GM10248 (cell line): ENCODE data around the gene COL8A1.

Experiments used
- CTCF ChIA-PET: fragments of 300-600 bp; sonication (Branson Sonifier 250); formaldehyde crosslinking; extraction: SDS; loops from one replicate; lab custom pipeline; 2021; ENCODE audit warnings: antibody characterized with exemption; lab: Yijun Ruan, JAX
- POLR2A ChIA-PET: fragments of 350-650 bp; sonication (Branson Sonifier 250); formaldehyde crosslinking; extraction: SDS; loops from one replicate; lab custom pipeline; 2020; ENCODE audit warnings: antibody characterized with exemption; lab: Yijun Ruan, JAX
- DNase-seq: peaks from one replicate; pipeline ENCODE4 v3.0.0; 2012; ENCODE audit errors: extremely low spot score
- TF ChIP-seq, protein P1 (sequence below): IDR thresholded peaks from 2 replicates; pipeline ENCODE4 v1.5.1; 2012; ENCODE audit warnings: mild to moderate bottlenecking, low read depth; ENCODE audit errors: extremely low read depth, missing control alignments, control extremely low read depth

Gene COL8A1

GRCh38 chr3:99663977-99664376, 25.6 kb downstream of the COL8A1 start:
- DNase-seq, result no peak
- CTCF ChIA-PET, result interaction anchor here (0.9 to 1.9 kb wide), 2 partner anchors 11 to 20 kb away, joined by 3 to 6 read pairs; no protein-coding TSS in a partner anchor
- TF ChIP-seq, protein P1, sequence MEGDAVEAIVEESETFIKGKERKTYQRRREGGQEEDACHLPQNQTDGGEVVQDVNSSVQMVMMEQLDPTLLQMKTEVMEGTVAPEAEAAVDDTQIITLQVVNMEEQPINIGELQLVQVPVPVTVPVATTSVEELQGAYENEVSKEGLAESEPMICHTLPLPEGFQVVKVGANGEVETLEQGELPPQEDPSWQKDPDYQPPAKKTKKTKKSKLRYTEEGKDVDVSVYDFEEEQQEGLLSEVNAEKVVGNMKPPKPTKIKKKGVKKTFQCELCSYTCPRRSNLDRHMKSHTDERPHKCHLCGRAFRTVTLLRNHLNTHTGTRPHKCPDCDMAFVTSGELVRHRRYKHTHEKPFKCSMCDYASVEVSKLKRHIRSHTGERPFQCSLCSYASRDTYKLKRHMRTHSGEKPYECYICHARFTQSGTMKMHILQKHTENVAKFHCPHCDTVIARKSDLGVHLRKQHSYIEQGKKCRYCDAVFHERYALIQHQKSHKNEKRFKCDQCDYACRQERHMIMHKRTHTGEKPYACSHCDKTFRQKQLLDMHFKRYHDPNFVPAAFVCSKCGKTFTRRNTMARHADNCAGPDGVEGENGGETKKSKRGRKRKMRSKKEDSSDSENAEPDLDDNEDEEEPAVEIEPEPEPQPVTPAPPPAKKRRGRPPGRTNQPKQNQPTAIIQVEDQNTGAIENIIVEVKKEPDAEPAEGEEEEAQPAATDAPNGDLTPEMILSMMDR, result no peak
- POLR2A ChIA-PET, result no interaction called here

DNA sequence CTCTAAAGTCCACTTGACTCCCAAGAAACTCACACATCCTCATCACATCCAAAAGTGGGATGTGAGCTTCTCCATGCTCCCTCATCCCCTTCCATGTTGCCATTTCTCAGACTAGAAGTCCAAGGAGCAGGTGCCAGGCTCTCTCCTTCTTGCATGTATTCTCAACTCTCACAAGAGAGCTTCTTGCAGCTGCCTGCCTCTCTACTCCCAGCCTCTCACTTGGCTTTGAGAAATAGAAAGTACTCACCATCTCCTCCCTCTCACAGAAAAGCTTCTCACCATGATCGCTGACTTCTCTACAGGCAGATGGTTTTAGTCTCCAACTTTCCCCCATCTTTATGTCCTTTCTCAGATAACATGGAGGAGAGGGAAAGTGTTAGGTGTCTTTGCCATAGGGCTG, 26.6 kb downstream of the COL8A1 start:
- no peak for DNase-seq
- TF ChIP-seq, protein P1, result no peak
- POLR2A ChIA-PET, result no interaction called here
- CTCF ChIA-PET, result interaction anchor here (0.8 to 1.9 kb wide), 7 partner anchors 9 to 41 kb away, joined by 3 to 6 read pairs (median 4); no protein-coding TSS in a partner anchor

GRCh38 chr3:99666201-99666600, 27.8 kb downstream of the COL8A1 start:
- POLR2A ChIA-PET, result no interaction called here
- TF ChIP-seq, protein P1, result no peak
- CTCF ChIA-PET, result interaction anchor here (1.1 kb wide), 1 partner anchor 22 kb away, joined by 3 read pairs; no protein-coding TSS in a partner anchor
- DNase-seq, result no peak

GRCh38 chr3:99668044-99668443, 29.6 kb downstream of the COL8A1 start:
- TF ChIP-seq, protein P1, result no peak
- no peak for DNase-seq
- CTCF ChIA-PET, result interaction anchor here (1.2 to 1.7 kb wide), 3 partner anchors 11 to 50 kb away, joined by 3 to 7 read pairs (median 6); no protein-coding TSS in a partner anchor
- POLR2A ChIA-PET, result no interaction called here

DNA sequence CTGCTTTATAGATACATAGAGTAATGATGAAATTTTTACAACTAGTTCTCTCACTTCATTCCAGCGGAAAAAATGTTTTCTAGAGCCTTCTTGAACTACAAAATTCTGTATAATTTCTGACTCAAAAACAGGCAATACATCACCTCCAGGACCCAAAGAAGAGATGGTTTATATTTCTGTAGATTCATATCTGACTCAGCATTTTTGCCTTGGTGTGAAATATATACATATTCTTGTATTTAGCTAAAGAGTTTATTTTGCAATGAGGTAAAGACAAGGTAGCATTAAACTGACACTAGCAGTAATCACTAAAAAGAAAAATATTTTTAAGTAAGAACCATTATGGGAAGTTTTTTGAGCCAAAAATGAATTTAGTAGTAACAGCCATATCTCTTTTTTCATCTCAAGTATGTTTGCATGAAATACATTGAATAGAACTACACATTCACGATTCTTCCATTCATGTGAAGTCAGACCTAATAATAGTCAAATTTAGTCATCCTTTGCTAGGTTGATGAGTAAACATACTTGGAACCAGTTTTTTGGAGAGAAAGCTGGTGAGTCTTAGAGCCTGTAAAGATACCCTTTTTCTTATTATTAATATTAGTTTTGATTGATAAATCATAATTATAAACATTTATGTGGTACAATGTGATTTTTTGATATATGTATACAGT, 31.6 kb downstream of the COL8A1 start:
- TF ChIP-seq, protein P1, result no peak
- CTCF ChIA-PET, result no interaction called here
- no peak for DNase-seq
- POLR2A ChIA-PET, result no interaction called here

GRCh38 chr3:99670556-99670950, 32.2 kb downstream of the COL8A1 start:
- no peak for DNase-seq
- POLR2A ChIA-PET, result no interaction called here
- TF ChIP-seq, protein P1, result no peak
- CTCF ChIA-PET, result interaction anchor here (2.8 kb wide), 1 partner anchor 18 kb away, joined by 15 read pairs; no protein-coding TSS in a partner anchor
